Sigmoid colon (tissue), 4 donors: ENCODE data around the gene HMGCS1.

Experiments used
- CTCF ChIP-seq, 4 experiments: fragments of 450-650 bp in 3 of 4; fragments of 200-600 bp in 1 of 4; IDR thresholded peaks; one replicate each; pipeline ENCODE4 v1.5.1; 2016 to 2019; ENCODE audit warnings: antibody characterized with exemption in 4 of 4, mild to moderate bottlenecking in 3 of 4, moderate library complexity in 2 of 4
- EP300 ChIP-seq, 4 donors: sonication (generic); formaldehyde crosslinking; IDR thresholded peaks; one replicate each; pipeline ENCODE4 v1.6.1; 2017; ENCODE audit warnings: antibody characterized with exemption in 4 of 4
- POLR2A ChIP-seq, 2 donors: fragments of 450-650 bp; IDR thresholded peaks; one replicate each; pipeline ENCODE4 v1.6.1; 2016; ENCODE audit warnings: antibody characterized with exemption in 2 of 2, mild to moderate bottlenecking in 2 of 2, moderate library complexity in 2 of 2
- POLR2AphosphoS5 ChIP-seq, 4 donors: sonication (generic); formaldehyde crosslinking; IDR thresholded peaks; one replicate each; pipeline ENCODE4 v1.6.1; 2017; ENCODE audit warnings: antibody characterized with exemption in 4 of 4

GRCh38 chr5:43258116-43258515 lies 55.1 kb downstream of the HMGCS1 start:
- TF ChIP-seq CTCF (IDR thresholded peaks at IDR 0.05) (no peak), EP300 (IDR thresholded peaks at IDR 0.05) (no peak), POLR2AphosphoS5 (IDR thresholded peaks at IDR 0.05) (no peak), POLR2A (IDR thresholded peaks at IDR 0.05) (no peak)
